ENCODE measurements around the gene CLBA1.

CLBA1 gene

DNA sequence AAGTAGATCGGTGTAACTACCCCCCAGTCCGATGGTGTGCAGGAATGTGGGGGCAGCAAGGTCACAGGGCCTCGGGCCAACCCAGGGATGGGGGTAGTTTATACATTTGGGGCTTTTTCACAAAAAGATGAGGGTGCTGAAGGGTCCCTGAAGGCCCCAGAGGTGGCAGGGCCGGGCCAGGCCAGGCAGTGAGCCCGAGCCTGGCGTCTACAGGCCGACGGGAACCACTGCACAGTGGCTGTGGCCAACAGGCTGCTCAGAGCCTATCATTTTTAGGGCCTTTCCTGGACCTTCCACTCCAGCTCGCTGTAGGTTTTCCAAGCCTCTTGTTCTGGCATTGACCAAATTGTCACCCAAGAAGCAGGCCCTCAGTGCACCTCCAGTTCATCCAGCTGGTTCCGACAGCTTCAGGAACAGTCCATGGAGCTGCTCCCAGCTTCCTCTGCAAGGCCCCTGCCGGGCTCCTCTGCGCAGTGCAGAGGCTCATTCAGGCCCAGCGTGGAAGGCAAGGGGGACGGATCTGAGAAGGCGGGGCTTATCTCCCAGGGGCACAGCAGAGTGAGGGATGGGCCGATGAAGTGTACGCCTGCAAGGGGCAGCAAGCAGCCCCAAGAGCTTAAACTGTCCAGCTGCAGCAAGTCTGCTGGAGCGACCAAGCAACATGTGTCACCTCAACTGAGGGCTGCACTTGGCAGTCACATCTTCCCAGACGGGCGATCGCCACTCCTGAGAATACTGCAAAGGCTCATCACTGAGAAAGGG, 21.4 kb downstream of the CLBA1 start:
- no peak for DNase-seq

DNA sequence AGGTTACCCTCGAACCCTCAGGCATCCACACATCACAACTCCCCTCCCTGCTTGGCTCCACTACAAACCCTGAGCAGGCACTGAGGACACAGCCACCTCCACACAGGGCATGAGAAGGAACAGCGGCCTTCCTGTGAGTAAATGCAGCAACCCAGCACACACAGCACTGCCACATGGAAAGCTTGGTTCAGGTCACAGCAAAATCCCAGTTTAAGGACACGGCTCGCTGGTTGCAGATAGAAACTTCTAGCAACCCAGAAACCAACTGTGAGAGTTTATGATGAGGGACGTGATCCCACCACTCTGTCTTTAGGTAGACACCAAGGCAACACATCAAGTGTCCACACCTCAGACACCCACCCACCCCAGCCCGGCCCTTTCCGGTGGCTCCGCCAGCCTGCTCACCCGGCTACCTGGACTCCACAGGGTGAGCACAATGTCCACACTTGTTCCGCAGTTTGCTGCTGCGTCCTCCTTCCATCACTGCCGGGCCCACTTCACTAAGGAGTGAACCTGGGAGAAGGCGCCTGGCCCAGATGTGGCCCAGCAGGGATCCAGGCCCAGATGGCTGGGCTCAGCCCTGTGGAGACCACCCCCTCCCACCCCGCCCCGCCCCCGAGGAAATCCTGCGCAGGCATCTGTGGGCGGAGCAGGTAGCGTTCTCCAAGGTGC, 22.1 kb downstream of the CLBA1 start:
- DNase-seq, result no peak

DNA sequence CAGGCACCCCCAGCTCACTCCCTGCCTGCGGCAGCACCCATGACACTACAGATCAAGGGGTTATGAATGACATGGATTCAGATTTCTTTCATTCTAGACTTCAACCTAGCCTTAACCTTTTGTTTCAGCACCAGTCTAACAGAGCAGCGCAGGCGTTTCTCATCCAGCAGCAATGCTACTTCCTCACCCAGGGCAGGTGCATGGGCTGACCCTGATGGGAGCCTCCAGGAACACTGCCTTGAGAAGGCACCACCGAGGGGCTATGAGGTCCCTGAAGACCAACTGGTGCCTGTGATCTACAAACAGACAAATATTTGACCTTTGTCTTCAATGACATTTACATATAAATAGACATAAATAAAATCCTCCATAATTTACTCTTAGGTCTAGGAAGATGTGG, 24.5 kb downstream of the CLBA1 start:
- no peak for DNase-seq

DNA sequence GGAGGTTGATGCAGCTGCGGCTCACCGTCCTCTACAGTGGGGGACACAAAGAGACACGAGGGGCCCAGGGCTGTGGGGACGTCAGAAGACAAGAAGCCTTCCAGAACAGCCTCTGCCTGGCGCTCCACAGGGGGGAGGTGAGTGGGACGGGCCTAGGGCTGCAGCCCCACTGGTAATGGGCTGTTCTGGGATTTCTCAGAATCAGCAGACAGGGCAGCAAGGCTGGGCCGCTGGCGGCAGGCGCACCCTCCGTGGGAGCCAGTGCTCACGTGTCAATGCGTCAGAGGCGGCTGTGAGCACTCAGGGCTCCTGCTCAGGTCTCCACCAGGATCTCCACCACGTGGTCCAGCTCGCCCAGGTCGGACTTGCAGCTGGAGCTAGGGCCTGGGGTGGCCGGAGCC, 25.3 kb downstream of the CLBA1 start:
- no peak for DNase-seq

DNA sequence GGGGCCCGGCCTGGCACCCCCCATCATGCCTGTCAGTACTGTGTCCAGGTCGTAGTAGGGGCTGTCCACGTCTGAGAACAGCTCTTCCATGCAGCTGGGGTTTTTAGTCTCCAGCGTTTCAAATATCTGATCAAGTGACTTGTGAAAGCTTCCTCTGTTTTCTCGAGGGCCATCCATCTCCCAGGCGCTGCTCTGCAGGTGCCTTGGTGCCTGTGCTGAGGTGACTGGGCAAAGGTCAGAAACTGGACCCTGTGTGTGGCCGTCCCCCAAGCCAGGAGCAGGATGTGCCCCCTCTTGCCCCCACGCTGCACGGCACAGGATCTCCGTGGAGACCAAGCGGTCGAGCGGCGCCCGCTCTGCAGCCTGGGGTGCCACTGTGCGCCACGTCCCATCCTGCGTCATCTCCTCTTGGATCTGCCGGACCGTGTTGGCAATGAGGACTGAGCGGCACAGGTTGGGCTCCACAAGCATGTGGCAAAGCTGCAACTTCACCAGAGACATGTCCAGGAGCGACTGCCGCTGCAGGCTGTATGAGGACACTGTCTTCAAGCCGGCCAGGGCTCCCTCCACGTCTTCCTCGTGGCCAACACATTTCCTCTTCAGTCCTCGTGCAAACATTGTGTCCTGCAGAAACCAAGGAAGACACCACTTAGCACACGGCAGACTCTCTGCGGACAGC, 25.9 kb downstream of the CLBA1 start:
- no peak for DNase-seq

DNA sequence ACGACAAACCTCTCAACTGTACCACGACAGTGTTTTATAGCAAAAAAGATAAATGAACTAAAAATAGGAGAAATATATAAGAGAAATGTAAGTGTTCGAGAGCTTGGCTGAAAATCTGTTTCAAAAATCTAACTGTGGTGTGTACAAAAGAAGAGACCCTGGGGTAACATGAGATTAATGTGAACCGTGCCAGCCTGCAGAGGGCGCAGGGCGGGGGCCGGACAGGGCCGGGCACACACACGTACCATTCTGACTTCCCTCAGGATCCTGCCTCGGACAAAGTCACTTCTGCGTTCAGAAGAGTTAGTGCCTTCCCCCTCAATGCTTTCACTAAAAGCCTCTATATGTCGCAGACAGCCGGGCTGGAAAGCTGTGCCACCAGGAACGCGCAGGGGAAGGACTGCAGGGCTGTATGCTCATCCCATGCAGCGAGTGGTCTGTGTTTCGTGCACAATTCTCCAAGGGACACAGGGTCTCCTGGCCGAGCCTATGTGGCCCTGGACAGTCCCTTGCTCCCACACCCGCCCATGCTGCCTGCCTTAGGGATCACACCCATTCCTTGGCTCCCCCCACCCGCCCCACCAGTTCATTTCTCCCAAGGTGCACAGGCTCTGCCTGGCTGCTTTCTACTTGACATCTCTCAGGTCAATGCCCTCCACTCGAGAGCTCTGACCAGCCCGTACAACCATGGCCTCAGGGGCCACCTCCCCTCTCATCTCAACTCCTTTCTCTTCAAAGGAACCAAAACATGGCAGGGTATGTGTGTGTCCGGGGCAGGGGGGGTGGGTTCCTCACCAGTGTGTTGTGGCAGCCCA, 26.8 kb downstream of the CLBA1 start:
- no peak for DNase-seq

DNA sequence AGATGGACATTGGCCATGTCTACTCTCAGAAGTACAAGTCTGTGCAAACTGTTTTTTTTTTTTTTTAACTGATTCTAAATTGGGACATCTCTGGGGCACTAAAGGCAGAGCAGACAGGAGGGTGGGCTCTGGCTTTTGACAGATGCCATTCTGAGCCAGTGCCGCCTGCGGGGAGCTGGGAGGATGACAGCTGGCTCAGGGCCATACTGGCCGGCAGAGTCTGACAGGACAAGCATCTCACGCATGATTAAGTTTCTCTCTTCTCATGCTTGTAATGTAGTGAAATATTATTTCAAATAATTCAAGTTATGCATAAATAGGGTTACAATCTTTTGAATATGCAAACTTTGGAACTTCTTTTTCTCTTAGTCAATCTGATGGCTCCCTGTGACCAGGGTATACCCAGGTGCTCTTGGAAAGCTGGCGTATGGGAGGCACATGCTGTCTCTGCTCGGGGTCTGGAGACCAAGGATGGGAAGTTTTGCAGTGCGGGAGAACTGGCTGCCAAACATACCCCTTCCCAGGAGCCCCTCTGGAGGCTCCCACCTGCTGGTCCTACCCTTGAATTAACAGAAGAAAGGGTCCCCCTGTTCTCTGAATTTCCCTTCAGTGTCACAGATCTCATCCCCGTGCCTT, 27.7 kb downstream of the CLBA1 start:
- no peak for DNase-seq

DNA sequence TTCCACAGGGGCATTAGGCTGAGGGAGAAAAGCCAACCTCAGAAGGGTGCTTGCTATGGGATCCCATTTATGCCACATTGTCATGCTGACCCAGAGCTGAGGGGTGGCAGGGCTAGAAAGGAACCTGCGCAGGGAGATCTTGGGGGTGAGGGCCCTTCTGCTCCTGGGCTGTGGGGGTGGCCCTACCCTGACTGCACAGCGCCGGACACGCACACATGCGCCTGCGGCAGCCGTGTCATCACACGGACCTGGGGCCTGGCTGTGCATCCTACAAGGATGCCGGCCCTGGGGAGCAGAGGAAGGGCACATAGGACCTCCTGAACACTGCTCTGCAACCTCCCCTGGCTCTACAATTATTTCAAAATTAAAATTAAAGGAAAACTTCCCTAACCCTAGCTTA, 28.4 kb downstream of the CLBA1 start:
- DNase-seq, result no peak

DNA sequence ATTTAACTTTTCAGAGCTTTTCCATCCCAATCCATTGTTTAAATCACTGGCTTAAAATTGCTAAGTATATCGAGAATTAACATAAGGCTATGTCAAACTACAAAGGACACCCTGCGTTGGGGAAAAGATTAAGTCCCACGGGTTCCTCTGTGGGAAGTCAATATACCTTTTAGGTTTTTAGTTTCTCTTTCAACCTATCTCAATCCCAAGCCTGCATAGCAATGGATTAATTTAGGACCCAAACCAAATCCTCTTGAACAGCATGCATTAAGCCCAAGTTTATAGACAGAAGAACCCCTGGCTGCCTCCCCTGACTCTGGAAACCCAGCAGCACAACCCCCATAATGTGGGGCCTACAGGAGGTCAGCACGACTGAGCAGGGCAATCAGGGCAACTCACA, 29.0 kb downstream of the CLBA1 start:
- DNase-seq, result no peak

DNA sequence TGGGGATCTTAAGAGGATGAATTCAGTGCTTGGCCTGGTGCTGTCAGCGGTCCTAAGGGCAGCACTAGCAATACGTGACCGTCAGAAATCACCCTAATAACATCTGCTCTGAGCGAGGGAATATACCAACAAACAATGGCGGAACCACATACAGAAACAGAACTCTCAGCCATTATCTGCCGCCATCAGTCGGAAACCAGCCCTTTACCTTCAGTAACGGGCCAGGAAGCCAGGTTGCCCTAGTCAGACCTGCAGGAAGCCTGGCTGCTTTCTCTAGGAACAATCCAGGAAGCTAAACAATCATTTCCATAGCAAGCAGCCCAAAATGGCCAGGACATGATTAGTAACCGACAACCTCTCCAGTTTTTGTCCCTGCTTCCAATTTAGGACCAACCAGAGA, 29.7 kb downstream of the CLBA1 start:
- DNase-seq, result no peak

DNA sequence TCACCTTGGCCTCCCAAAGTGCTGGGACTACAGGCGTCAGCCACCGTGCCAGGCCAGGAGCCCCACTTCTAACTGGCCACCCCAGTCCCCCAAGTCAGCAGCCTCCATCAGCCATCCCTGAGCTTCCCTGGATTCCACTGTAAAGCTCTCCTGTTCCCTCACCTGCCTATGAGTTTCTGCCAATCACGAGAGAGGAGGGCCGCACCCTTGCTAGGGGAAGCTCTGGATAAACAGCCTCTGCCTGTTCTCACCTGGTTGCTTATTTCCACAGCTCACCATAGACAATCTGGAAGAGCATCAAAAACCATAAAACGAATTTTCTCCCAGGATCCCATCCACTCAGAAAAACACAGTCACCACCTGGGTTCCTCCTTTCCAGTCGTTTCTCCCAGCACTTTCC, 30.3 kb downstream of the CLBA1 start:
- no peak for DNase-seq

DNA sequence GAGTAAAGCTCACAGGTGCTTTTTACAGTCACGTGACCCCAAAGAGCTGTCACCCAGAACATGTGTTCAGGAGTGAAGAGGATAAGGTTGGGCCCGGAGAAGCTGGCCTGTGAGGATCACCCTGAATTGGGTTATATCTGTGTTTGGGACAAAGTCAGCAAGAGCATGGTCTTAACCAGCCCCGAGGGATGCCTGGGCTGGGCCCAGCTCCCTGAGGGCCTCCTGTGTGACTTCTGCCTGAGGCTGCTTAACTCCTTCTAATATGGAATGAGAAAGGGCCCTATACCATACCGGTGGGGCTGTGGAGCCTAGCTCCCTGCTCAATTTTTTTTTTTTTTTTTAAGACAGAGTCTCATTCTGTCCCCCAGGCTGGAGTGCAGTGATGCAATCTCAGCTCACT, 32.8 kb downstream of the CLBA1 start:
- DNase-seq, result no peak

DNA sequence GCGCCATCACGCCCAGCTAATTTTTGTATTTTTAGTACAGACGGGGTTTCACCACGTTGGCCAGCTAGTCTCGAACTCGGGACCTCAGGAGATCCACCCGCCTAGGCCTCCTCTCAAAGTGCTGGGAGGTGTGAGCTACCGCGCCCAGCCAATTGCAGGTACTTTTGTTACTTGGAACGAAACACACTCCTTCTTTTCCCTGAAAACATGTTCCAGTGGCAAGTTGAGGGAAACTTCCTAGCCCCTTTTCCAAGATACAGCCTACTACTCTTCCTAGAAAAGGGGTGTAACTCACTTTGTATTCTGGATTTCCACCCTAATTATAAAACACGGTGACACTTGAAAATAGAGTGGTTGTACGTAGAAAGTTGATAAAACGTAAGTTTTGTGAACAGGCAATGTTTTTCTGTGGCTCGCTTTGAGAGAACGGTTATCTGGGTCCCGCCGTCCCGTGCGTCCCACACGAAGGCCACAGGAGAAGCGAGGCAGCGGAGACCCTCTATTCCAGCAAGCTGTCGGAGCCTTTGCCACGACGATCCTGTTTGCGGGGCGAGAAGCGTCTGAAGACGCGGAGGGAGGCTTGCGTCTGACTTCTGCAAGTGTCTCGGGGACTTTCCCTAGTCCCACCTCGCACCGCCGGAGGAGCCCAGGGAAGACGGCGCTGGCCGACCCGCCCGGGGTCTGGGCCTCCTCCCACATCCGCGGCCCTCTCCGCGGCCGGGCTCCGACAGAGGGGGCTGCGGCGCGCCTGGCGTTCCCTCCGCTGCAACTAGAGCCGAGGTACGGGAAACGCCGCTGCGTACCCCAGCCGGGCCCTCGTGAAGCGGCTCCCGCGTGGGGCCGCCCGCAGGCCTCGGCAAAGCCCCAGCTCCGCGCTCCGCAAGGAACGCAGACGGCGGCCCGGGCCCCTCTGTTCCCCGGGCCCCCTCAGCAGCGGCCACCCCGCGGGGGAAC, 34.5 kb downstream of the CLBA1 start:
- DNase-seq, result no peak

DNA sequence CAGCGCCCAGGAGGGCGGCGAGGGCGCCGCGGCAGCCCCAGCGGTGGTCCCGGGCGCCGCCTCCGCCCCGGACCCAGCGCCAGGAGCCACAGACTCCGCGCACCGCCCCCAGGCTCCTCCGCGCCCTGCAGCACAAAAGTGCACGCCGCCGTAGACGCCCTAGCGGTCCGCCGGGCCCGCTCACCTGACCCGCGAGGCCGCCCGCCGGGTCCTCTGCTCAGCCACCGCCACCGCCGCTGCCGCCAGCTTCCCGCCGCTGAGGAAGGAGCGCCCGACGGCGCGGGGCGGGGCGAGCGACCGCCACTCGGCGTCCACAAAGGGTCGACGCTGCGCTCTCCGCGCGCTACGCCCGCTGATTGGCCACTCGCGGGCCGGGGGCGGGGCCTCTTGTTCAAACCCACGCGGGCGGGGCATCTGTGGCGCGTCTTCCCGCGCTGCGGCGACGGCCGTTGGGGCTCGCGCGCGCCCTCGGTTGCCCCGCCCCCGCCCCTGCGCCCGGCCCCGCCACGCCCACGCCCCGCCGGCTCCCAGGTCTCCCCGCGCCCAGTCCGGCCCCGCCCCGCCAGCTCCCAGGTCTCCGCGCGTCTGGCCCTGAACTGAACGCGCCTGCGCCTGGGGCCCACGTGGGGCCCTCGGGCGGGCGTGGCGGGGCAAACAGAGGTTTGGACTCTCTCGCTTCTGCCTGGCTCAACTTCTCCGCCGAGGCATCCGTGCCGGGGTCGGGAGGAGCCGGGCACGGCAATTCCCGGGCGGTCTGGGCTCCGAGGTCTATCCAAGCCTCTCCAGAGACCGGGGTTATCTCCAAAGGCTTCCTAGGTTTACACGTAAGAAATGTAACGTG, 35.4 kb downstream of the CLBA1 start, which contains the start of gene CDCA4:
TSS of gene CDCA4 (minus strand) at position 269 of the 841 bp plus-strand sequence. CDS start 9,154 bp downstream, outside the sequence.
- DNase-seq, result peak; percentile 96

DNA sequence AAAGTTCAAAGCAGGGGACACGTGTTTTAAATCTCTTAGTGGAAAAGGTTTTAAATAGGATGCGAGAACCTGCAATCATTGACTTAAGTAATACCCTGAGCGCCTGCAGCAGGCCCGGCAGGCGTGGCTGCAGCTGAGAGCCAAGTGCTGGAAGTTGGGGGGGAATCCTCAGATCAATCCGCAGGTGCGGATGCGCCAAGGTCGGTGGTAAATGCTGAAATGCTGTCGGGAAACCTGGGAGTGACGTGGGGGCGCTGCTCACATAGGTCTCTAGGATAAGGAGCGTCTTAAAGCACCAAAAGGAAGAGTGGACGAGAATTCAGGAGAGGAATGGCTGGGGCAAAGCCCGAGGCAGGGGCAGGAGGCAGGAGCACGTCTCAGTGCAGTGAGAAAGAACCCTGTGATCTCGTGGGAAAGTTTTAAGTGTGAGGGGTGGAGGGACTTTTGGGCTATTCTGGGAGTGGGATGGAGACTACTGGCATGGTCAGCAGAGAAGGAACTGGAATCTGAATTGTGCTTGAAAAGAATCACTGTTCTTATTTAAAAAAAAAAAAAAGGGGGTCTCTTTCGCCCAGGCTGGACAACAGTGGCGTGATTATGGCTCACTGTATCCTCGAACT, 36.2 kb downstream of the CLBA1 start:
- DNase-seq, result peak; percentile 41

DNA sequence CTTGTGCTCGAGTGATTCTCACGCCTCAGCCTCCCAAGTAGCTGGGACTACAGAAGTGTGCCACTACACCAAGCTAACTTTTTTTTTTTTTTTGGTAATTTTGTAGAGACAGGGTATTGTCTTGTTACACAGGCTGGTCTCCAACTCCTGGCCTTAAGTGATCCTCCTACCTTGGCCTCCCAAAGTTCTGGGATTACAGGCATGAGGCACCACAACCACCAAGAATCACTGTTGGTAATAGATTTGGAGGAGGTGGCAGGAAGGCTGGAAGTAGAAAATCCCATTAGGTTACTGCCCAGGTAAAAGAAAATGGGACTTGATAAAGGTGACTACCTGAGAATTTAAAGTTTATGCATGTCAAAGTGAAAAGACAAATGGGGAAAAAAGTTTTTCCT, 36.7 kb downstream of the CLBA1 start:
- no peak for DNase-seq

DNA sequence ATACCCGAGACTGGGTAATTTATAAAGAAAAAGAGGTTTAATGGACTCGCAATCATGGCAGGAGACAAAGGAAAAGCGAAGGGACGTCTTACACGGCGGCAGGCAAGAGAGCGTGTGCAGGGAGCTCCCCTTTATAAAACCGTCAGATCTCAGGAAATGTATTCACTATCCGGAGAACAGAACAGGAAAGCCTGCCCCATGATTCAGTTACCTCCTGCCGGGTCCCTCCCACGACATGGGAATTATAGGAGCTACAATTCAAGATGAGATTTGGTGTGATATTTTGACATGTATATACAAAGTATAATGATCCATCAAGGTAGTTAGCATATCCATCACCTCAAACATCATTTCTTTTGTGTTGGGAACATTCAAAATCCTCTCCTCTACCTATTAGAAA, 37.6 kb downstream of the CLBA1 start:
- no peak for DNase-seq

DNA sequence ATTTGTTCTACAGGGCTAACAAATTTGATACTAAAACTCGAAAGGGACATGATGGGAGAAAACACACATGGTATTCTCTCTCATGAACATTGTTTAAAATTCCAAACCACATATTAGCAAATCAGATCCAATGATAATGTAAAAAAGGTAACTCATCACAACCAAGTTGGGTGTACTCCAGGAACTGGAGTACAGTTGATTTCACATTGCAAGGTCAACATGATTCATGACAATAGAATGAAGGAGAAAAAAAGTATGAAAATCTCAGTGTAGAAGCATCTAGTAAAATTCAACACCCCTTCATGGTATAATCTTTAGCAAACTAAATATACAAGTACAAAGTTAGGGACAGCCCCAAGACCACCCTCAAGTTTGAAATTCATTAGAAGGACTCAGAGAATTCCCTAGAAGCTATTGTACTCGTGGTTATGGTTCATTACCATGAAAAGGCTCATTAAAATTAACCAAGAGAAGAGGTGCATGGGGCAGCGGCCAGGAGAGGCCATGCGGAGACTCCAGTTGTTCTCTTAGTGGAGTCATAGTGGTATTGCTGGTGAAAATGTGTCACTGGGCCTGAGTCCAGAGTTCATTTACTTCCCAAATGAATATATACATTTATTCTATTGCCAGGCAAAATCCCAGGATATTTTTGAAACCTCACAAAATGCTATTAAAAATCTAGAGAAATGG, 38.3 kb downstream of the CLBA1 start:
- no peak for DNase-seq

DNA sequence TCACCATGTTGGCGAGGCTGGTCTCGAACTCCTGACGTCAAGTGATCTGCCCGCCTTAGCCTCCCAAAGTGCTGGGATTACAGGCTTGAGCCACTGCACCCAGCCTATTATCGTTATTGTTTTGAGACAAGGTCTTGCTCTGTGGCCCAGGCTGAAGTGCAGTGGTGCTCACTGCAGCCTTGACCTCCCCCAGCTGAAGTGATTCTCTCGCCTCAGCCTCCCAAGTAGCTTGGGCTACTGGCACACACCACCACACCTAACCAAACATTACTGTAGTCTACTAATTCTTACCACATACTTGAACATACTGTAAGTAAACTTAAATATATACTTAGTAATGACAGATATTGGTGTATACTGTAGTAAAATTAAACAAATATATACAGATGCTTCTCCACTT, 39.8 kb downstream of the CLBA1 start:
- no peak for DNase-seq
